HG03442 (cell line): ENCODE data around the gene ASH1L.
"Not testable (repeated sequence)": the region's sequence is repeated elsewhere in the genome, so short reads cannot be mapped to it uniquely, and the experiment has no call there.

ENCODE experiments used
- ATAC-seq: cut with Tn5 transposase; IDR thresholded peaks from one replicate; pipeline ENCODE4 v1.9.1; 2021; ENCODE audit warnings: mild to moderate bottlenecking, moderate library complexity; ENCODE audit not compliant: unreplicated experiment

Gene ASH1L

GRCh38 chr1:155499953-155500639, 62.5 kb downstream of the ASH1L start:
- ATAC-seq = no peak

DNA sequence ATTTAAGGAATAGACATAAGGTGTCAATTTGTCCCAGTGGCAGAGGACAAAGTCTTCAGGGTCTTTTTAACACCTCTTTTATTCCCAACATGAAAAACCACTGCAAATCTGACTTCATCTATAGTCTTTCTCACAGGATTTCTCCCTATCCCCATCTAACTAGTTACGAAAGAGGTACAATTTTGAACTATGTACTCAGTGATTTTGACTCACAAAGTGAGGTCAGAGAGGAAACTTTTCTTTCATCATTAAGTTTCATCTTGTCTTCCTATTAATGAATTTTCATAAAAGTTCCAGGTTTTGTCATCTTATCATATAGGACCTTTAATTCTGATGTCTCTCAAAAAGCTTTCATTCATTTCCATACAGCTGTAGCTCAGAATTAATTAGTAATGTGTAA, 63.3 kb downstream of the ASH1L start:
- no peak for ATAC-seq

DNA sequence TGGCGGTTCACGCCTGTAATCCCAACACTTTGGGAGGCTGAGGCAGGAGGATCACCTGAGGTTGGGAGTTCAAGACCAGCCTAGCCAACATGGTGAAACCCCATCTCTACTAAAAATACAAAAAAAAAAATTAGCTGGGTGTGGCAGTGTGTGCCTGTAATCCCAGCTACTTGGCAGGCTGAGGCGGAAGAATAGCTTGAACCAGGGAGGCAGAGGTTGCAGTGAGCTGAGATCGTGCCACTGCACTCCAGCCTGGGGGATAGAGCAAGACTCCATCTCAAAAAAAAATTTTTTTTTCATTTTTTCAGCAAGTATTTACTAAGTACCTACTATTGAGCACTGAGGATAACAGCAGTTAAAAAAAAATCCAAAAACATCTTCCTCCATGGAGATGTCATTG, 69.0 kb downstream of the ASH1L start:
- not testable (repeated sequence) for ATAC-seq

DNA sequence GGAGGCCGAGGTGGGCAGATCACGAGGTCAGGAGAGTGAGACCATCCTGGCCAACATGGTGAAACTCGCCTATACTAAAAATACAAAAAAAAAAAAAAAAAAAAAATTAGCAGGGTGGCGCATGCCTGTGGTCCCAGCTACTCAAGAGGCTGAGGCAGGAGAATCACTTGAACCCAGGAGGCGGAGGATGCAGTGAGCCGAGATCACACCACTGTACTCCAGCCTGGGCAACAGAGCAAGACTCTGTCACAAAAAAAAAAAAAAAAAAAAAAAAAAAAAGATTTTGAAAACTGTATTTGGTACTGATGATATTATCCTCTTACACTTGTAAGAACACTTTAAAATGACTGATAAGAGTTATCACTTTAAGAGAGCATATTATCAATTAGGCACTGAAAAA, 74.2 kb downstream of the ASH1L start:
- ATAC-seq = not testable (repeated sequence)

DNA sequence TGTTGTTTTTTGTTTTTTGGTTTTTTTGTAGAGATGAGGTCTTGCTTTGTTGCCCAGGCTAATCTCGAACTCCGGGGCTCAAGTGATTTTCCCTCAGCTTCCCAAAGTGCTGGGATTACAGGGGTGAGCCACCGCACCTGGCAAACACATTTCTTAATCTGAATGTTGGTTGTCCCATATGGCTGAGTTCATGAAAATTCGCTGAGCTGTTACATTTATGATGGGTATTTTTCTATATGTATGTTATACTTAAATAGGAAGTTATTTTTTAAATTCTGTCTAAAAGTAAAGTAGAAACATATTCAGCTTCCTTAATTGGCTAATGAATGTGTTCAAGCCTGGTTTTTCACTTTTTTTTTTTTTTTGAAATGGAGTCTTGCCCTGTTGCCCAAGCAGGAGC, 75.1 kb downstream of the ASH1L start:
- ATAC-seq = no peak

DNA sequence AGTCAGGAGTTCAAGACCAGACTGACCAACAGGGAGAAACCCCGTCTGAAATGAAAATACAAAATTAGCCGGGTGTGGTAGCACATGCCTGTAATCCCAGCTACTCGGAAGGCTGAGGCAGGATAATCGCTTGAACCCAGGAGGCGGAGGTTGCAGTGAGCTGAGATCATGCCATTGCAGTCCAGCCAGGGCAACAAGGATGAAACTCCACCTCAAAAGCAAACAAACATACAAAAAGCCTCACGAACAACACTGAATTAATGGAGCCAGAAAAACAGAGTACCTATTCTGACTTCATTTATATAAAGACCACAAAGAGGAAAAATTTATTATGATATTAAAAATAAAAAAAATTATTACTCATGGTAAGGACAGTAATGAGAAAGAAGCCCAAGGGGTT, 75.7 kb downstream of the ASH1L start:
- ATAC-seq = not testable (repeated sequence)

GRCh38 chr1:155485945-155486344, 76.7 kb downstream of the ASH1L start:
- no peak for ATAC-seq

DNA sequence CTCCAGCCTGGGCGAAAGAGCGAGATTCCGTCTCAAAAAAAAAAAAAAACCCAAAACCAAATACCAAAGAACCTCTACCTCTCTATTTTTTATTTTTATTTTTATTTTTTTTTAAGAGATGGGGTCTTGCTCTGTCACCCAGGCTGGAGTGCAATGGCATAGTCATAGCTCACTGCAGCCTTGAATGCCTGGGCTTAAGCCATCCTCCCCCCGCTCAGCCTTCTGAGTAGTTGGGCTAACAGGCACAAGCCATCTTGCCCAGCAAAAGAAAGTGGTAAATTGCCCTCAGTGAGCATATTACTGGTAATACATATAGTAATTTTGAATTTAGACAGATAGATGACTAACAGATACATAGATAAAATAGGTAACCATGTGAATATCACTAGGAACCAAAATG, 77.4 kb downstream of the ASH1L start:
- no peak for ATAC-seq

- ATAC-seq = no peak
These were observed 80.8 kb downstream of the ASH1L start for GRCh38 chr1:155481741-155482241.

GRCh38 chr1:155479205-155479604, 83.4 kb downstream of the ASH1L start:
- no peak for ATAC-seq

GRCh38 chr1:155478270-155478852, 84.2 kb downstream of the ASH1L start:
- ATAC-seq = no peak

- ATAC-seq = no peak
These were observed 88.5 kb downstream of the ASH1L start for GRCh38 chr1:155474146-155474545.

DNA sequence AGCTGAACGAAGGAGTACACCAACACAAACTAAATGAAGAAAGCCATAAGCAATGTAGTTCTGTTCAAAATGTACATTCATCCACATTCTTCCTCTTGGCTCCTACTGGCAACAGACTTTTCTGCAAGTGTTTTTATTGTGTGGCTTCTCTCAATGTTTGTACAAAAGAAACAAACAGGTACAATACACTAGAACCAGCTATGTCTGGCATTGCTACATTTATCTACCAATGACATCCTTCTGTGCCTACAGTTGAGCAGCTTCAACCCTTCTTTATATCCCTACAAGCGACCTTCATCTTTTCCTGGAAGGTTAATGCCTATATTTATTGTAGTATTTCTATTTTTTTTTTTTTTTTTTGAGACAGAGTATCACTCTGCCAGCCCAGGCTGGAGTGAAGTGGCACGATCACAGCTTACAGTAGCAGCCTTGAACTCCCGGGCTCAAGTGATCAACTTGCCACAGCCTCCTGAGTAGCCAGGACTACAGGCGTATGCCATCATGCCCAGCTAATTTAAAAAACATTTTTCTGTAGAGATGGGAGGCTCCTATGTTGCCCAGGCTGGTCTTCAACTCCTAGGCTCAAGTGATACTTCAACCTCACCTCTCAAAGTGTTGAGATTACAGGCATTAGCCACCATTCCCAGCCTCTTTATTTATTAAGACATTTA, 89.3 kb downstream of the ASH1L start:
- no peak for ATAC-seq

DNA sequence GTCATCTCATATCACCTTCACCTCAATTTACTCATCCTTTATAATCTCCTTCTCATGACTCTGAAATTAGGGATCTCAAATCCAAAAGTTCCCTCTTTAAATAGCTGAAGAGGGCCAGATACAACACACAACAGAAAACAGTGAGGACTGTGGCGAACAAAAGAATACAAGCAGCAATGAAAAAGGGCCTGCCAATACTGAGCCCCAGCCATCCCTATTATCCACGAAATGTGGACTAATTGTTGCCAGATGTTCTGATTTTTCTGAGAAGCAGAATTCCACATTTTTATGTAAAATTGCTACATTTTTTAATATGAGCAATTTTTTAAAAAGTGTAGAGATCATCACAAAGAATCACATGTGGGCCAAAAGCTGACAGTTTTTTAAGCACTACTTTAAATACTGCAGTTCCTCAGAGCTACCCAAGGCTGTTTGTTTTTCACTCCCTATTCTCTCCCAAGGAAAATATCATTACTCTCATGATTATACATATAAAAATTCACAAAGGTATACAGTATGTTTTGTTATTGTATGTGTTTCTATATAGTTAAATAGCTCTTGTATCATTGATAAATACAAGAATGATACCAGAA, 90.0 kb downstream of the ASH1L start:
- no peak for ATAC-seq

GRCh38 chr1:155471891-155472290, 90.7 kb downstream of the ASH1L start:
- ATAC-seq = no peak

DNA sequence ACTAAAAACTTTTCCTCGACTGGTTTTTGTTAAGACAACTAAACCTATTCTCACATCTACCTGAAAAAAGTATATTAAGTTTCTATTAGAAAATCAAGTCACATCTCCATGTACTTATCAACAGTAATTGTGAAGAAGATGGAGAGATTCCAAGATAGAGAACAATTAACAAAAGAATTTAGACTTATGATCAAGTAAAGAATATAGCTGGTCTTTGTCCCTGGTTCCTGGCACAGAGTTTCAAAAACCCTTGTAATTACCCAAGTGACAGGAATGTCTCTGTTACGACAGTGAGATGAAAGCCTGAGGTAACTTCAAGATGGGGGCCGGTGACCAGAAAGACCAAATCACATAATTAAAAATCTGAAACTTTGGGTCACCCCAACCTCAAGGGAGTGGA, 91.6 kb downstream of the ASH1L start:
- no peak for ATAC-seq

DNA sequence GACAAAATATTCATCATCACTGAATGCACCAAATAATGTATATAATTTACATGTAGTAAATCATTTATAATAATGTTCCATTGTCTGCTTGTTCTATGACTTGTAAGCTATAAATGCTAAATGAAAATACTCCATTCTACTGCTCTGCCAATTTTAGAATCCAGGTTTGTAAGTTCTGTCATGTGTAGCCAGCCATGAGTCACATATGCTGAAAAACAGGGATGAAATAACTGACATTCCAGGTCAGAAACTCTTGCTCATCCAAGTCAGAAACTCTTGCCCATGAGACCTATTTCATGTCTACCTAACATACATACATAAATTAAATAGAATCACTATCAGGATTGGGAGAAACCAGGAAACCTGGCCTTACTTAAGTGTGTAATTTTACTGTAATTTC, 95.6 kb downstream of the ASH1L start:
- ATAC-seq = no peak

- ATAC-seq = no peak
These were observed 96.0 kb downstream of the ASH1L start for GRCh38 chr1:155466617-155466972.

GRCh38 chr1:155463865-155464650, 98.5 kb downstream of the ASH1L start:
- ATAC-seq = no peak

GRCh38 chr1:155458111-155458510, 104.5 kb downstream of the ASH1L start:
- ATAC-seq = no peak

DNA sequence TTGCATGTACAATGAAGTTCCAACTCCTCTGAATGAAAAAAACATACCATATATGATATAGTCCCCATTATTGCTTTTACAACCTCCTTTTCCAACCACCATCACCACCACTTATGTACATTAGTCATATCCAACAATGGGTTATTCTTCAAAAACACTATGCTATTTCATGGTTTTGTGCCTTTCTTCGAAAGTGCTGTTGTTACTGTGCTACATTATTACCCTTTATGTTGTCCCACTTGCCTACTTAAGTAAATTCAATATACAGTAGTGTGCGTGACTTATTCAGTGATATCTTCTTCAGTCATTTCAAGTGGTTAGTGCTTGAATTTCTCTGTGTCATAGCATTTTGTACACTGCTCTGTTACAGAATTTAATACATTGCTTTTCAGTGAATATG, 105.3 kb downstream of the ASH1L start:
- ATAC-seq = no peak
